ENCODE data around the gene RGS5.

DNA sequence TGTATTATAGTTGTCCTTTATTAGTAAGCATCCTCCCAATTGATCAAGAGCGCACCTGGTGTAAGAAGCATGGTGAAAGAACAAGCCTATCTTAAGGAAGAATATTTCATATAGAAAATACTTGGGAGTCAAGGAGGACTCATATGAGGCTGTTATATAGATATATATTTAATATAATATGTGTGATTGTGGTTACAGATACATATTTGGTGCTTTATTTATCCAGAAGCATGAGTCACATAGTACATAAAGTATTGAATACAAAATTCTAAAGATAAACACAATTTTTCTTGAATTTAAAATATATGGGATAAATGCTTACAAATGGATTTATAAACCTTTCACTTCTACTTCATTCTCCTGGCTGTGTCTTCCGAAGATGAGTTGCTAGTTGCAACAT, 60.6 kb downstream of the RGS5 start:
- TF ChIP-seq, protein P1, sequence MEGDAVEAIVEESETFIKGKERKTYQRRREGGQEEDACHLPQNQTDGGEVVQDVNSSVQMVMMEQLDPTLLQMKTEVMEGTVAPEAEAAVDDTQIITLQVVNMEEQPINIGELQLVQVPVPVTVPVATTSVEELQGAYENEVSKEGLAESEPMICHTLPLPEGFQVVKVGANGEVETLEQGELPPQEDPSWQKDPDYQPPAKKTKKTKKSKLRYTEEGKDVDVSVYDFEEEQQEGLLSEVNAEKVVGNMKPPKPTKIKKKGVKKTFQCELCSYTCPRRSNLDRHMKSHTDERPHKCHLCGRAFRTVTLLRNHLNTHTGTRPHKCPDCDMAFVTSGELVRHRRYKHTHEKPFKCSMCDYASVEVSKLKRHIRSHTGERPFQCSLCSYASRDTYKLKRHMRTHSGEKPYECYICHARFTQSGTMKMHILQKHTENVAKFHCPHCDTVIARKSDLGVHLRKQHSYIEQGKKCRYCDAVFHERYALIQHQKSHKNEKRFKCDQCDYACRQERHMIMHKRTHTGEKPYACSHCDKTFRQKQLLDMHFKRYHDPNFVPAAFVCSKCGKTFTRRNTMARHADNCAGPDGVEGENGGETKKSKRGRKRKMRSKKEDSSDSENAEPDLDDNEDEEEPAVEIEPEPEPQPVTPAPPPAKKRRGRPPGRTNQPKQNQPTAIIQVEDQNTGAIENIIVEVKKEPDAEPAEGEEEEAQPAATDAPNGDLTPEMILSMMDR (IDR thresholded peaks at IDR 0.05; ENCODE audit: low read depth, low read length) = no peak
- no peak for TF ChIP-seq EZH2phosphoT487 (IDR thresholded peaks at IDR 0.05; ENCODE audit: low read depth)
